Uterus (tissue), 4 donors: ENCODE data around the gene NFIC. TPM values are rescaled to one million over a fixed set of nuclear protein-coding genes. Genes with fewer than 3 reads are reported as not detected.
A peak's percentile ranks its signal among the peaks of the same experiment; 100 is the strongest.

Experiments
- DNase-seq, 2 donors: peaks; one replicate each; pipeline ENCODE4 v3.0.0-alpha.2; 2019 to 2020
- H3K27ac ChIP-seq, 2 donors: fragments of 200-600 bp; sonication (generic); 1 replicate in 1 of 2; 2 replicates in 1 of 2; pipeline ENCODE4 v1.5.1; 2016 to 2018
- H3K27me3 ChIP-seq, 2 donors: fragments of 200-600 bp; sonication (generic); one replicate each; pipeline ENCODE4 v1.5.1; 2018 to 2019; ENCODE audit warnings: control low read depth in 1 of 2
- H3K36me3 ChIP-seq, 2 donors: fragments of 200-600 bp; sonication (generic); one replicate each; pipeline ENCODE4 v1.5.1; 2019; ENCODE audit warnings: control low read depth in 1 of 2
- H3K4me1 ChIP-seq, 2 donors: fragments of 200-600 bp; sonication (generic); one replicate each; pipeline ENCODE4 v1.5.1; 2018 to 2019; ENCODE audit warnings: control low read depth in 1 of 2
- H3K4me3 ChIP-seq, 2 donors: fragments of 200-600 bp; sonication (generic); 1 replicate in 1 of 2; 2 replicates in 1 of 2; pipeline ENCODE4 v1.5.1; 2018 to 2019; ENCODE audit warnings: mild to moderate bottlenecking in 1 of 2
- H3K9me3 ChIP-seq, 2 donors: fragments of 200-600 bp; sonication (generic); one replicate each; pipeline ENCODE4 v1.5.1; 2019; ENCODE audit warnings: control low read depth in 1 of 2
- POLR2A ChIP-seq, 2 donors: fragments of 450-650 bp; IDR thresholded peaks; one replicate each; pipeline ENCODE4 v1.6.1; 2016; ENCODE audit warnings: antibody characterized with exemption in 2 of 2, mild to moderate bottlenecking in 1 of 2, moderate library complexity in 1 of 2
- intact Hi-C: fragments of 100-400 bp; cut with DNase I; formaldehyde crosslinking; loops from one replicate; pipeline ENCODE4 v1.15.1; 2023; ENCODE audit warnings: low total_unique reads
- total RNA-seq, 4 donors: library from RNA; depleted of rRNA in 3 of 4; stranded (reverse); fragments of >200 nt in 3 of 4; gene quantifications; one replicate each; pipeline versions ENCODE4 v1.1.0 to v1.2.4, GENCODE V29; 2014 to 2023
- TF ChIP-seq, protein P1 (sequence below), 4 experiments: fragments of 200-600 bp in 2 of 4; fragments of 450-650 bp in 2 of 4; sonication (generic) in 2 of 4; IDR thresholded peaks; one replicate each; pipeline ENCODE4 v1.5.1; 2016 to 2019; ENCODE audit warnings: antibody characterized with exemption in 4 of 4, mild to moderate bottlenecking in 2 of 4, moderate library complexity in 1 of 4
- donor health status: DM: yes; HTN: yes; CAD: no.

Gene NFIC
- total RNA-seq, 4 donors from 2014 or later: 18.5 to 361 (median 82.9) TPM

DNA sequence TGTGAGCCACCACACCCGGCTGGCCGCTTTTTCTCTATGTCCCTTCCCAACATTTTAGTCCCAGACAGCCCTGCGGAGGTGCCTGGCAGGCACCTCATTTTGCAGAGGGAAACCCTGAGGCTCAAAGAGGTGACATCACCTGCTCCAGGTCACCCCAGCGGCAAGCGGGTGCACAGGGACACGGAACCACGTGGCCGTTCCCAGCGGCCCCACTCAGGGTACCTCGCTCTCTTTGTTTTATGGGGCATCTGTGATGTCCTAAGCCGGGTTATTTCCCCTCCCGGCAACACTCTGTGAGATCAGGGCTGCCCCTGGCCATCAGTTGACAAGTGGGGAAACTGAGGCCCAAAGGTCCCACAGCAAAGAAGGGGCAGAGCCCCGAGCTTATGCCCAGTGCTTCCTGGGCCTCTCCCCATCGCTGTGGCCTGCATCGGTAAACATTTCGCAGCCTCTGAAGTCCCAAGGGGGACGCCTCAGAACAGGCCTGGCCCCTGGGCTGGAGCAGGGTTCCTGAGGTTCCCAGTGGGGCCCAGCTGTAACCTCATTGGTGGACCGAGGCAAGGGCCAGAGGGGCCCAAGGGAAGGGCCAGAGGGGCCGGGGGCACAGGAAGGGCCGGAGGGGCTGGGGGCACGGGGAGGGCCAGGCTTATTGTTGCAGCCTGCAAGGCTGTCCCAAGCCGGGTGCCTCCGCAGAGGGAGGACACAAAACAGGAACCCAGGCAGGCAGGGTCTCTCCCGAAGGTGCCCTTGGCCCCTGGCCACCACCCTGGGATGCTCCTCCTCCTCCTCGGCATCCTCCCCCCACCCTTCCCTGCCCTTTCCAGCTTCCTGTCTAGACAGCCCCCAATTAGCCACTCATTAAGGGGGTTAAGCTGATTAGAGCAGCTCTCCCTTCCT, 75.0 kb downstream of the NFIC start:
- H3K9me3 ChIP-seq: no peaks in the 10 kb centered on the region
- H3K36me3 ChIP-seq: no peaks in the 10 kb centered on the region
- H3K4me1 ChIP-seq: peaks cover 0 to 4% of the 10 kb centered on the region in 2 donors
- H3K27ac ChIP-seq: peak overlapping the region; percentile 61 to 63
- TF ChIP-seq, protein P1, sequence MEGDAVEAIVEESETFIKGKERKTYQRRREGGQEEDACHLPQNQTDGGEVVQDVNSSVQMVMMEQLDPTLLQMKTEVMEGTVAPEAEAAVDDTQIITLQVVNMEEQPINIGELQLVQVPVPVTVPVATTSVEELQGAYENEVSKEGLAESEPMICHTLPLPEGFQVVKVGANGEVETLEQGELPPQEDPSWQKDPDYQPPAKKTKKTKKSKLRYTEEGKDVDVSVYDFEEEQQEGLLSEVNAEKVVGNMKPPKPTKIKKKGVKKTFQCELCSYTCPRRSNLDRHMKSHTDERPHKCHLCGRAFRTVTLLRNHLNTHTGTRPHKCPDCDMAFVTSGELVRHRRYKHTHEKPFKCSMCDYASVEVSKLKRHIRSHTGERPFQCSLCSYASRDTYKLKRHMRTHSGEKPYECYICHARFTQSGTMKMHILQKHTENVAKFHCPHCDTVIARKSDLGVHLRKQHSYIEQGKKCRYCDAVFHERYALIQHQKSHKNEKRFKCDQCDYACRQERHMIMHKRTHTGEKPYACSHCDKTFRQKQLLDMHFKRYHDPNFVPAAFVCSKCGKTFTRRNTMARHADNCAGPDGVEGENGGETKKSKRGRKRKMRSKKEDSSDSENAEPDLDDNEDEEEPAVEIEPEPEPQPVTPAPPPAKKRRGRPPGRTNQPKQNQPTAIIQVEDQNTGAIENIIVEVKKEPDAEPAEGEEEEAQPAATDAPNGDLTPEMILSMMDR (IDR thresholded peaks at IDR 0.05): no peak
- no peak for TF ChIP-seq POLR2A (IDR thresholded peaks at IDR 0.05)
- no peak overlapping the region for H3K4me3 ChIP-seq
- intact Hi-C loops: no loop called here
- no peaks in the 10 kb centered on the region for H3K27me3 ChIP-seq
- no peak for DNase-seq

DNA sequence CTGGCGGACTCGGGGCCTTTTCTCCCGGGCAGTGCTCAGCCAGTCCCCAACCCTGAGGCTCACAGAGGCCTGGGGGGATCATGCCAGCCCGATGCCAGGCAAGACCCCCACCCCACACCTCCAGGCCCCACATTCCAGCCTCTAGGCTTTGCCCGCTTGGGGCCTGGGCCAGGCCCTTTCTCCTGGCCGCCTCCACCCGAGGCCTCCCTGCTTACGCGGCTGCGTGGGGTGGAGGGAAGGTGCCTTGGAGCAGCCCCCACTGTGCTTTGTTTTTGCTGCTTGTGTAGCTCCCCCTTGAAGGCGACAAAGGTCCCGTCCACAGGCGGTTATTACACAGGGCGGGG, 75.6 kb downstream of the NFIC start:
- H3K27ac ChIP-seq: peak overlapping the region; percentile 61 to 63
- no peaks in the 10 kb centered on the region for H3K36me3 ChIP-seq
- TF ChIP-seq, protein P1 (IDR thresholded peaks at IDR 0.05): no peak
- no peak for TF ChIP-seq POLR2A (IDR thresholded peaks at IDR 0.05)
- H3K9me3 ChIP-seq: no peaks in the 10 kb centered on the region
- H3K4me1 ChIP-seq: peaks cover 0 to 4% of the 10 kb centered on the region in 2 donors
- intact Hi-C loops: no loop called here
- DNase-seq: no peak
- H3K4me3 ChIP-seq: no peak overlapping the region
- no peaks in the 10 kb centered on the region for H3K27me3 ChIP-seq

DNA sequence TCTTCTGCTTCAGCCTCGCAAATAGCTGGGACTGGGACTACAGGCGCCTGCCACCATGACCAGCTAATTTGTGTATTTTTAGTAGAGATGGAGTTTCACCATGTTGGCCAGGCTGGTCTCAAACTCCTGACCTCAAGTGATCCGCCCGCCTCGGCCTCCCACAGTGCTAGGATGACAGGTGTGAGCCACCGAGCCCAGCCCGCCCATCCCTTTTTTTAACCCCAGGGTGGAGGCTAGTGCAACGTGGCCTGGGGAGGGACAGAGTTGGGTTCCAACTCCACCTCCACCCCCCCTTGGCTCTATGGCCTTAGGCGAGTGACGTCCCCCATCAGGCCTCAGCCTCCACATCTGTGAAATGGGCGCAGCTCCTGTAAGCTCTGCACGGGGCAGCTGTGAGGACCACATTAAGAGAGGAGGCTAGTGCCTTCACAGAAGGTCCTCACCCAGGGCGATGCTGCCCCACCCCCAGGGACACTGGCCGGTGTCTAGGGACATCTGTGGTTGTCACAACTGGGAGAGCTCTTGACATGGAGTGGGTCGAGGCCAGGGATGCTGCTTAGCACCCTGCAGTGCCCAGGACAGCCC, 76.2 kb downstream of the NFIC start:
- Histone ChIP-seq H3K4me3 (no peak overlapping the region), H3K36me3 (no peaks in the 10 kb centered on the region), H3K9me3 (no peaks in the 10 kb centered on the region), H3K27me3 (no peaks in the 10 kb centered on the region), H3K4me1 (peaks cover 0 to 4% of the 10 kb centered on the region in 2 donors), H3K27ac (peak overlapping the region; percentile 61 to 63)
- intact Hi-C loops: no loop called here
- no peak for DNase-seq
- TF ChIP-seq POLR2A (IDR thresholded peaks at IDR 0.05): no peak
- TF ChIP-seq, protein P1 (IDR thresholded peaks at IDR 0.05): no peak

DNA sequence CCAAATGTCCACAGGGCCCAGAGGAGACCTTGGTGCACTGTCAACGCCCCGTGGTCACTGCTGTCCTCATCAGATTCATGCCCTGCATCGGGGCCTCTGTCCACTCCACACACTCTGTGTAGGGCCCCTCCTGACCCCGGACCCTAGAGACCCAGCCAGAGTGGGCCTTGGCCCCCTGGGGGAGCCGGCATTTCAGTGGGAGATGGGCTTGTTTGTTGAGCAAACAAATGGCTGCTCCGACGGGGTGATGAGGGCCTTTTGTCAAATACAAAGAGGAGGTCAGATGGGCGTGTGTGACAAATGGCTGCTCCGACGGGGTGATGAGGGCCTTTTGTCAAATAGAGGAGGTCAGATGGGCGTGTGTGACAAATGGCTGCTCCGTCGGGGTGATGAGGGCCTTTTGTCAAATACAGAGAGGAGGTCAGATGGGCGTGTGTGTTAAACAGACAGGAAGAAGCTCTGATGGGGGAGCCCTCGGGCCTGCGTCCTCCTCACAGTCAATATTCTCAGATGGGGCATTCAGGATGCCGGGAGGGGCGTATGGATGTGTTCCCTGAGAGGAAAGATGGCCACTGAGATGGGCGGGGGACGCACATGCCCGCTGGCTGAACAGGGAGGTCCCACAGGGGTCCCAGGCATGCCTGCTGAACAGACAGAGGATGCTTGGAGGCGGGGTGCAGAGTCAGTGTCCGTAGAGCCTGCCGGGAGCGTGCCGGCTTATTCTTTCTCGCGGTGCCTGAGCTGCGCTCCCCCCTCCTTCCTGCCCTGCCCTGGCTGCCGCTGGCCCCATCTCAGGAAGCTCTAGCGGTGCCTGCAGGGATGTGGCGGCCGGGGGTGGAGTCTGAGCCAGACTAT, 77.7 kb downstream of the NFIC start:
- TF ChIP-seq POLR2A (IDR thresholded peaks at IDR 0.05): no peak
- TF ChIP-seq, protein P1 (IDR thresholded peaks at IDR 0.05): no peak
- Histone ChIP-seq H3K27ac (peak overlapping the region; percentile 49 to 63), H3K36me3 (no peaks in the 10 kb centered on the region), H3K4me3 (no peak overlapping the region), H3K9me3 (no peaks in the 10 kb centered on the region), H3K27me3 (no peaks in the 10 kb centered on the region), H3K4me1 (peaks cover 0 to 4% of the 10 kb centered on the region in 2 donors)
- peak in 1 of 2 donors; percentile 60 for DNase-seq
- intact Hi-C loops: no loop called here
